Osteoblast (primary cell): Measurements from ENCODE around the gene BEND6. TPM values are rescaled to one million over a fixed set of nuclear protein-coding genes. Genes with fewer than 3 reads are reported as not detected.
A peak's percentile ranks its signal among the peaks of the same experiment; 100 is the strongest.
"Not testable (repeated sequence)": the region's sequence is repeated elsewhere in the genome, so short reads cannot be mapped to it uniquely, and the experiment has no call there.

Experiments
- DNase-seq: peaks from one replicate; pipeline ENCODE4 v3.0.0; 2011; ENCODE audit warnings: low spot score, mixed read lengths; ENCODE audit not compliant: insufficient read length; ENCODE audit errors: missing footprints
- H2AFZ ChIP-seq: 2 replicates; pipeline ENCODE4 v1.6.0; 2011; ENCODE audit warnings: mild to moderate bottlenecking, low read length
- H3K27ac ChIP-seq: 2 replicates; pipeline ENCODE4 v1.5.1; 2011; ENCODE audit warnings: mild to moderate bottlenecking, low read depth, low read length, moderate library complexity
- H3K27me3 ChIP-seq: 2 replicates; pipeline ENCODE4 v1.6.0; 2012; ENCODE audit warnings: mild to moderate bottlenecking, control low read depth, inconsistent platforms, low read length, moderate library complexity; ENCODE audit not compliant: insufficient read depth
- H3K36me3 ChIP-seq: 2 replicates; pipeline ENCODE4 v1.5.1; 2011; ENCODE audit warnings: mild to moderate bottlenecking, low read length, control low read depth, moderate library complexity; ENCODE audit not compliant: insufficient read depth
- H3K4me1 ChIP-seq: 2 replicates; pipeline ENCODE4 v1.5.1; 2011; ENCODE audit warnings: mild to moderate bottlenecking, low read length, control low read depth, moderate library complexity; ENCODE audit not compliant: insufficient read depth
- H3K4me2 ChIP-seq: 2 replicates; pipeline ENCODE4 v1.6.0; 2011; ENCODE audit warnings: mild to moderate bottlenecking, low read length; ENCODE audit not compliant: insufficient read depth
- H3K4me3 ChIP-seq: fragments of 200-600 bp; sonication (generic); 3 replicates; pipeline ENCODE4 v1.5.1; 2012; ENCODE audit warnings: mild to moderate bottlenecking, low read length, inconsistent platforms; ENCODE audit not compliant: insufficient read depth
- H3K79me2 ChIP-seq: 2 replicates; pipeline ENCODE4 v1.6.0; 2012; ENCODE audit warnings: mild to moderate bottlenecking, low read length, control low read depth, inconsistent platforms; ENCODE audit not compliant: insufficient read depth
- H3K9me3 ChIP-seq: 2 replicates; pipeline ENCODE4 v1.5.1; 2011; ENCODE audit warnings: low read depth, low read length, control low read depth
- H4K20me1 ChIP-seq: 2 replicates; pipeline ENCODE4 v1.6.0; 2012; ENCODE audit warnings: mild to moderate bottlenecking, low read length, control low read depth; ENCODE audit not compliant: insufficient read depth
- total RNA-seq: library from RNA; depleted of rRNA; stranded (reverse); fragments of >200 nt; gene quantifications from 2 replicates; pipeline ENCODE4 v1.2.3, GENCODE V29; 2012
- TF ChIP-seq, protein P1 (sequence below): IDR thresholded peaks from 2 replicates; pipeline ENCODE4 v1.5.1; 2011; ENCODE audit warnings: mild to moderate bottlenecking, low read depth, low read length, moderate library complexity; ENCODE audit errors: extremely low read depth

Gene BEND6
- total RNA-seq, 1 donor: 22.4 TPM

DNA sequence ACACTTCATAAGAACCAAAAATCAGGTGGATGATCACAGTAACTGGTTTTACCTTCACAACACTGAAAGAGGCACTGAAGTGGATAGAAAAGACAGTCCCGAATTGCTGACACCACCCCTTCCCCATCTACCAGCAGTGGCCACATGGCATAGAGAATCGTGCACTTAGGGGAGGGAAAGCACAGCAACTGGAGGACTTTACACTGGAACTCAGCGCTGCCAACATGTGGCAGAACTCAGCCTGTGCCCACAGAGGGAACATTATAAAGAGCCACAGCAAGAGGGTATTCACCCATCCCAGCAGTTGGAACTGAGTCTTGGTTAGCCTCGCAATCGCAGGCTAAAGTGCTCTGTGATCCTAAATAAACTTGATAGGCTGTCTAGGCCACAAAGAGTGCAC, 85.1 kb downstream of the BEND6 start:
- DNase-seq: no peak
- Histone ChIP-seq H3K79me2 (no peaks in the 10 kb centered on the region), H3K9me3 (no peaks in the 10 kb centered on the region), H3K27ac (no peak overlapping the region), H2AFZ (no peak overlapping the region), H4K20me1 (no peaks in the 10 kb centered on the region), H3K4me1 (no peaks in the 10 kb centered on the region), H3K4me3 (no peak overlapping the region), H3K27me3 (no peaks in the 10 kb centered on the region), H3K36me3 (no peaks in the 10 kb centered on the region), H3K4me2 (no peak overlapping the region)
- TF ChIP-seq, protein P1, sequence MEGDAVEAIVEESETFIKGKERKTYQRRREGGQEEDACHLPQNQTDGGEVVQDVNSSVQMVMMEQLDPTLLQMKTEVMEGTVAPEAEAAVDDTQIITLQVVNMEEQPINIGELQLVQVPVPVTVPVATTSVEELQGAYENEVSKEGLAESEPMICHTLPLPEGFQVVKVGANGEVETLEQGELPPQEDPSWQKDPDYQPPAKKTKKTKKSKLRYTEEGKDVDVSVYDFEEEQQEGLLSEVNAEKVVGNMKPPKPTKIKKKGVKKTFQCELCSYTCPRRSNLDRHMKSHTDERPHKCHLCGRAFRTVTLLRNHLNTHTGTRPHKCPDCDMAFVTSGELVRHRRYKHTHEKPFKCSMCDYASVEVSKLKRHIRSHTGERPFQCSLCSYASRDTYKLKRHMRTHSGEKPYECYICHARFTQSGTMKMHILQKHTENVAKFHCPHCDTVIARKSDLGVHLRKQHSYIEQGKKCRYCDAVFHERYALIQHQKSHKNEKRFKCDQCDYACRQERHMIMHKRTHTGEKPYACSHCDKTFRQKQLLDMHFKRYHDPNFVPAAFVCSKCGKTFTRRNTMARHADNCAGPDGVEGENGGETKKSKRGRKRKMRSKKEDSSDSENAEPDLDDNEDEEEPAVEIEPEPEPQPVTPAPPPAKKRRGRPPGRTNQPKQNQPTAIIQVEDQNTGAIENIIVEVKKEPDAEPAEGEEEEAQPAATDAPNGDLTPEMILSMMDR: peak; percentile 32

- H3K79me2 ChIP-seq: peaks cover 12% of the 10 kb centered on the region
- H2AFZ ChIP-seq, H3K4me1 ChIP-seq, H3K27me3 ChIP-seq, H3K27ac ChIP-seq, H4K20me1 ChIP-seq, DNase-seq, H3K36me3 ChIP-seq, H3K4me2 ChIP-seq, H3K9me3 ChIP-seq, H3K4me3 ChIP-seq: not testable (repeated sequence)
Measured at GRCh38 chr6:57044061-57044460, 89.2 kb downstream of the BEND6 start.

- TF ChIP-seq, protein P1: no peak
Measured at GRCh38 chr6:57044568-57044967, 89.7 kb downstream of the BEND6 start.

DNA sequence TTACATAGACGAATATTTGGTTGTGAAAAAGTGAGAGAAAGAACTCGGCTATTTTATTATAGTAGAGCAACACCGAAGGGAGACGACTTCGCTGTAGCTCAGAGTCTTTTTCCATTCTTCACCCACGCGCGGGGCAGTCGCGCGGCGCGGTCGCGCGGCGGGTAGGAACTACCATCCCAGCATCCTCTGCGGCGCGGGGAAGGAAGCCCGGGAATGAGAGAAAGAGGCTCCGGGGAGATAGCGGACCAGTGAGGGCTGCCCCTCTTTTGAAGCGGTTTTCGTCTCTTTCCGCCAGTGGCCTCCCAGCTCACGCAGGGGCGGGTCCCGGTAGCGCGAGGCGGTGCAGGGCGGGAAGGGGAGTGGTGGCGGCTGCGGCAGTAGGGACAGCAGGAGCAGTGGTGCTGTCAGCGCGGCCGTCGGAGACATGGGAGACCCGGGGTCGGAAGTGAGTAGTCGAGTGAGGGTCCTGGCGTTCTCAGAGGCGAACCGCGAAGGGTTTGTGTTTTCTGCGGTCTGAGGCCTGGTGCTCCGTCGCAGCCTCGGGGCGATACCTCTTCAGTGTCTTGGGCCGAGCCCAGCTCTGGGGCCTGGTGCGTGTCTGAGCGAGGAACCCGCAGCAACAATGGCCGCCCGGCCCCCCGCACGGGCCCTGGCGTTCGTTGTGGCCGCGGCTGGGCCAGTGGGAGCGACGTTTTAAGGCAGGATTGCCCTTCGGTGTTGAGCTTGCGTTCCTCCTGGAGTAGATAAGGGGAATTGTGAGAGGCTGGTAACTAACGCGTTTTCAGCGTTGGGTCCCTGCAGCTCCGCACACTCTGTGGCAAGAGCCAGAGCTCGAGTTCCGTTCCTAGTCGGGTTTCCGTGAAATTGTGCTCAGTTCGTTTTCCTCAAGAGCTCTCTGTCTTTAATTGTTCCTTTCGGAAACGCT, 91.7 kb downstream of the BEND6 start, which contains the start of gene KIAA1586:
Gene KIAA1586 (plus strand): TSS at position 362 of the 925 bp plus-strand sequence. CDS start 63 bp downstream, at position 425.
- Histone ChIP-seq H3K27ac (peak within 1 kb of the TSS; percentile 54), H3K4me2 (peak within 1 kb of the TSS; percentile 93), H3K4me3 (peak within 1 kb of the TSS; percentile 76), H2AFZ (peak within 1 kb of the TSS; percentile 86), H3K79me2 (peaks cover 33% of the 10 kb centered on the region), H3K36me3 (peaks cover 17% of the 10 kb centered on the region)
- not testable (repeated sequence) for H4K20me1 ChIP-seq, H3K27me3 ChIP-seq, H3K9me3 ChIP-seq, H3K4me1 ChIP-seq
- DNase-seq: peak; percentile 93

More at GRCh38 chr6:57044568-57044967, 89.7 kb downstream of the BEND6 start:
- H3K9me3 ChIP-seq: no peaks in the 10 kb centered on the region
- H3K4me1 ChIP-seq: peaks cover 10% of the 10 kb centered on the region
- H3K27ac ChIP-seq: no peak overlapping the region
- no peaks in the 10 kb centered on the region for H3K27me3 ChIP-seq
- no peaks in the 10 kb centered on the region for H4K20me1 ChIP-seq
- H2AFZ ChIP-seq: no peak overlapping the region
- DNase-seq: no peak
- H3K4me2 ChIP-seq: no peak overlapping the region
- H3K4me3 ChIP-seq: no peak overlapping the region
- peaks cover 17% of the 10 kb centered on the region for H3K79me2 ChIP-seq
- no peaks in the 10 kb centered on the region for H3K36me3 ChIP-seq

GRCh38 chr6:57047257-57047585, 92.3 kb downstream of the BEND6 start:
- H3K4me1 ChIP-seq, H3K4me3 ChIP-seq, H2AFZ ChIP-seq, H3K4me2 ChIP-seq, DNase-seq, H3K9me3 ChIP-seq, H3K27ac ChIP-seq, H4K20me1 ChIP-seq, H3K27me3 ChIP-seq: not testable (repeated sequence)
- H3K79me2 ChIP-seq: peaks cover 35% of the 10 kb centered on the region
- peaks cover 23% of the 10 kb centered on the region for H3K36me3 ChIP-seq

- not testable (repeated sequence) for H4K20me1 ChIP-seq, H3K4me1 ChIP-seq, H3K27ac ChIP-seq, H2AFZ ChIP-seq, DNase-seq, H3K27me3 ChIP-seq, H3K9me3 ChIP-seq
- H3K36me3 ChIP-seq: peaks cover 30% of the 10 kb centered on the region
- peak overlapping the region; percentile 0 for H3K4me3 ChIP-seq
- peaks cover 35% of the 10 kb centered on the region for H3K79me2 ChIP-seq
- H3K4me2 ChIP-seq: peak overlapping the region; percentile 33
Measured at GRCh38 chr6:57047859-57048258, 93.0 kb downstream of the BEND6 start.
